Measurements from ENCODE around the gene LRBA.
A peak's percentile ranks its signal among the peaks of the same experiment; 100 is the strongest.
"Not testable (repeated sequence)": the region's sequence is repeated elsewhere in the genome, so short reads cannot be mapped to it uniquely, and the experiment has no call there.

The LRBA gene

DNA sequence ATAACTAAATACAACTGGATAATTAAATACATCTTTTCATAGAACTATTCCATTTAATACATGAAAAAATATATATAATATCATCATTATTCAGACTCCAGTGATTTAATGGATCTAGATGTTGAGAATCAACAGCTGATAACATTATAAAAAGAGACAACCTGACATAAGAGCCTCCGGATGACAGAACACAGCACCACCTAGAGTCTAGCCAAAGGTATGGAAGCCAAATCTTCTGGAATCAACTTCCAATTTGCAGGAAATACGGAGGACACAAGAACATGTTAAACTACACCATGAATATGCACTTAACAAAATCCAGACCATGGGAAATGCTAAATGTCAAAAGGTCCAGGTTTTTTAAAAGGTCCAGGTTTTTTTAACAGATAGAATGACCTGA lies 55.0 kb downstream of the LRBA start:
- TF ChIP-seq, protein P1, sequence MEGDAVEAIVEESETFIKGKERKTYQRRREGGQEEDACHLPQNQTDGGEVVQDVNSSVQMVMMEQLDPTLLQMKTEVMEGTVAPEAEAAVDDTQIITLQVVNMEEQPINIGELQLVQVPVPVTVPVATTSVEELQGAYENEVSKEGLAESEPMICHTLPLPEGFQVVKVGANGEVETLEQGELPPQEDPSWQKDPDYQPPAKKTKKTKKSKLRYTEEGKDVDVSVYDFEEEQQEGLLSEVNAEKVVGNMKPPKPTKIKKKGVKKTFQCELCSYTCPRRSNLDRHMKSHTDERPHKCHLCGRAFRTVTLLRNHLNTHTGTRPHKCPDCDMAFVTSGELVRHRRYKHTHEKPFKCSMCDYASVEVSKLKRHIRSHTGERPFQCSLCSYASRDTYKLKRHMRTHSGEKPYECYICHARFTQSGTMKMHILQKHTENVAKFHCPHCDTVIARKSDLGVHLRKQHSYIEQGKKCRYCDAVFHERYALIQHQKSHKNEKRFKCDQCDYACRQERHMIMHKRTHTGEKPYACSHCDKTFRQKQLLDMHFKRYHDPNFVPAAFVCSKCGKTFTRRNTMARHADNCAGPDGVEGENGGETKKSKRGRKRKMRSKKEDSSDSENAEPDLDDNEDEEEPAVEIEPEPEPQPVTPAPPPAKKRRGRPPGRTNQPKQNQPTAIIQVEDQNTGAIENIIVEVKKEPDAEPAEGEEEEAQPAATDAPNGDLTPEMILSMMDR (IDR thresholded peaks at IDR 0.05; ENCODE audit: insufficient read depth, low read depth, low read length, missing control alignments), result no peak
- H3K4me3 ChIP-seq (ENCODE audit: low read depth, low read length), result no peak overlapping the region
- DNase-seq (ENCODE audit: low read depth), result no peak

DNA sequence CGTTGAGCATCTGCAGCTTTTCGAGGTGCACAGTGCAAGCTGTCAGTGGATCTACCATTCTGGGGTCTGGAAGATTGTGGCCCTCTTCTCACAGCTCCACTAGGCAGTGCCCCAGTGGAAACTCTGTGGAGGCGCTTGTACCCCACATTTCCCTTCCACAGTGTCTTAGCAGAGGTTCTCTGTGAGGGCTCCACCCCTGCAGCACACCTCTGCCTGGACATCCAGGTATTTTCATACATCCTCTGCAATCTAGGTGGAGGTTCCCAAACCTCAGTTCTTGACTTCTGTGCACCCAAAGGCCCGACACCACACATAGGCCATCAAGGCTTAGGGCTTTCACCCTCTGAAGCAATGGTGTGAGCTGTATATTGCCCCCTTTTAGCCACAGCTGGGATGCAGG lies 57.1 kb downstream of the LRBA start:
- DNase-seq (ENCODE audit: low read depth); H3K4me3 ChIP-seq (ENCODE audit: low read depth, low read length): not testable (repeated sequence)

DNA sequence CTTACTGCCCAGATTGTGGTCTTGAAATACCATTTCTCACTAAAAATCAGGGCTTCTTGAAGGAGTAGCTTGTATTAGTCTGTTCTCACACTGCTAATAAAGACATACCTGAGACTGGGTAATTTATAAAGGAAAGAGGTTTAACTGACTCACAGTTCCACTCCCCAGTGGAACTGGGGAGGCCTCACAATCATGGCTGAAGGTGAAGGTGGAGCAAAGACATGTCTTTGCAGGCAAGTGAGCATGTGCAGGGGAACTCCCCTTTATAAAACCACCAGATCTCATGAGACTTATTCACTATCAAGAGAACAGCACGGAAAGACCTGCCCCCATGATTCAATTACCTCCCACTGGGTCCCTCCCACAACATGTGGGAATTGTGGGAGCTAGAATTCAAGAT lies 58.0 kb downstream of the LRBA start:
- H3K4me3 ChIP-seq (ENCODE audit: low read depth, low read length); DNase-seq (ENCODE audit: low read depth): not testable (repeated sequence)

DNA sequence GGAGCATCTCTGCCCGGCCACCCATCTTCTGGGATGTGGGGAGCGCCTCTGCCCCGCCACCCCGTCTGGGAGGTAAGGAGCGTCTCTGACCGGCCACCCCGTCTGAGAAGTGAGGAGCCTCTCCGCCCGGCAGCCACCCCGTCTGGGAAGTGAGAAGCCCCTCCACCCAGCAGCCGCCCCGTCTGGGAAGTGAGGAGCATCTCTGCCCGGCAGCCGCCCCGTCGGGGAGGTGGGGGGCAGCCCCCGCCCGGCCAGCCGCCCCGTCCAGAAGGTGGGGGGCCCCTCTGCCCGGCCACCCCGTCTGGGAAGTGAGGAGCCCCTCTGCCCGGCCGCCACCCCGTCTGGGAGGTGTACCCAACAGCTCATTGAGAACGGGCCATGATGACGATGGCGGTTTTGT lies 61.2 kb downstream of the LRBA start:
- not testable (repeated sequence) for H3K4me3 ChIP-seq (ENCODE audit: low read depth, low read length); DNase-seq (ENCODE audit: low read depth)

DNA sequence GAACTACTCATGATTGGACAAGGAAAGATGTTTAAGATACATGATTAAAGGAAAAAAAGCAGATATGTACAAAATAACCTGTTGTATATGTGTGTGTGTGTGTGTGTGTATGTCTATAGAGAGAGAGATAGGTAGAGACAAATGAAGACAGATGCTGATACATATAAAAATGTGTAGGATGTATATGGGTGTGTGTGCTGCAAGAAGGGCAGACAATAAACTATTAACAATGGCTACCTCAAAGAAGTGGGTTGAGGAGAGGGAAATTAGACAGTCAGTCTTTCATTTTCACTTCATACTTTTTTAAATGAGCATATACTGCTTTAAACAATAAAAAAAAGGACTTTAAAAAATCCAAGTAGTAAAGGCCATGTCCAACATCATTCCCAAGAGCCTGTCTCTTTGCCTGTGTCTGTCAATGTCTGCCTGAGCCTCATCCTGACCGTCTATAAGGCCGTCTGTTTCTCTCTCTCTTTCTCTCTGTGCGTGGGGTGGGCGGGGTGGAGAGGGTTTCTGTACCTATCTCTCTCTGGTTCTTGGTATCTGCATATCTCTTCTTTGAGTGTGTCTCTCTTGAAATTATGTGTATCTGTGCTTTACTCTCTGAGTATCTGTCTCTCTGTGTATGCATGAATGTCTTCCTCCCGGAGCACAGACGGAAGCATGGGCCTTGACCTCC lies 62.8 kb downstream of the LRBA start:
- TF ChIP-seq, protein P1 (IDR thresholded peaks at IDR 0.05; ENCODE audit: insufficient read depth, low read depth, low read length, missing control alignments), result no peak
- DNase-seq (ENCODE audit: low read depth), result no peak
- H3K4me3 ChIP-seq (ENCODE audit: low read depth, low read length), result no peak overlapping the region

DNA sequence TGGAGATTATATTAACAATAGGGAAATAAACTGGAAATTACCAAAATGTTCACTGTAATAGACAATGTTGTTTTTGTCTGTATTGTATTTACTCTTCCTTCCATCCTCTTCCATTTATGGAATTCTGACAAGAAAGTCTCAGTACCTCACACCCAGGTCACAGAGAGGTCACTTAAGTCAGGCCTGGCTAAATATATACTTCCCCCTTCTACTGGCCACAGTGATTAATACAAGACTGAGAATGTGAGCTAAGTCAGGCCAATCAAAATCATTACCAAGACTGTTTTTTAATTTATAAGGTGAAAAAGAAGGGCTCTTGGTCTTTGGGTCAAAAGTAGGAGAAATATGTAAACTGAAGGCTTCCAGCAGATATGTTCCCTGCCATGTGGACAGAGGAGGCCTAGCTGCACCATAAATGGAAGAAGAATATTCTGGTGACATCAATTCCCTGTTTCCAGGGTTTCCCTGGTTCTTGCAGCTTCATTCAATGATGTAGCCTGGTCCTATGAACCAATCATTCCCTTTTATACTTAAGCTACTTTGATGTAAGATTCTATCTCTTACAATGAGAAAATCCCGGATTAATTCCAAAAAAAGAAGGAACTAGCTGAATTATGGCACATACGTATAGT lies 64.3 kb downstream of the LRBA start:
- TF ChIP-seq, protein P1 (IDR thresholded peaks at IDR 0.05; ENCODE audit: insufficient read depth, low read depth, low read length, missing control alignments), result no peak
- DNase-seq (ENCODE audit: low read depth), result peak; percentile 35
- H3K4me3 ChIP-seq (ENCODE audit: low read depth, low read length), result no peak overlapping the region

DNA sequence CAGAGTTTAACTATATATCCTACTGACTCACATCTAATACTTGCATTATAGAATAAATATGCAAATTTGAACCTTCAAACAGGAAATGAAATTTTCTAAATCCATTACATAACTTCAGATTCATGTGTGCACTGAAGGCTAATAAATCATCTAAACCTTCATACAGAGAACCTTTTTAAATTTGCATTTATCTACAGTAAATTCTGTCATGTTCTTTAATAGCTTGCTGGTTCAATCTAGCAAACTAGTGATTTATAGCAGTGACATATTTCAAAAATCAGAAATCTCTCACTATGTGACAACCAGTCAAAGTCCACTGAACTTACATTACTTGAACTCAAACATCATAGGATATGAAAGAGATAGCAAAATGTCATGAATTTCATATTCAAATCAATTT lies 65.1 kb downstream of the LRBA start:
- H3K4me3 ChIP-seq (ENCODE audit: low read depth, low read length), result no peak overlapping the region
- TF ChIP-seq, protein P1 (IDR thresholded peaks at IDR 0.05; ENCODE audit: insufficient read depth, low read depth, low read length, missing control alignments), result no peak

DNA sequence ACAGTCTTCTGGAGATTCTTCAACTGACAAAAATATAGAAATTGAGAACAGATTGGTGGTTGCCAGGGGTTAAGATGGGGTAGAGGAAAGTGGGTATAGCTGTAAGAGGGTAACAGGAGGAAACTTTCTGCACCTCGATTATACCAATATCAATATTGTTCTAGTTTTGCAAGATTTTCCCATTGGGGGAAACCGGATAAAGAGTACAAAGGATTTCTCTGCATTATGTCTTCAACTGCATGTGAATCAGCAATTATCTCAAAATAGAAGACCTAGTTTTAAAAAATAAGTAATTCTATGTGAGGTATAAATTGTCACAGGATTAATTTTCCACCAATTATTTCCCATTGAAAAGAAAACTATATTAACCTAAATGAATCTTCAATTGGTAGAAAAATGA lies 65.7 kb downstream of the LRBA start:
- no peak overlapping the region for H3K4me3 ChIP-seq (ENCODE audit: low read depth, low read length)

More for the DNA sequence above, 65.1 kb downstream of the LRBA start:
- DNase-seq (ENCODE audit: low read depth), result no peak

More for the DNA sequence above, 65.7 kb downstream of the LRBA start:
- no peak for DNase-seq (ENCODE audit: low read depth)
- TF ChIP-seq, protein P1 (IDR thresholded peaks at IDR 0.05; ENCODE audit: insufficient read depth, low read depth, low read length, missing control alignments), result no peak

All from GM12865 (cell line).